OCI-LY1 (cell line): ENCODE results near the gene ITK.

Experiments used
- H2AFZ ChIP-seq: fragments of 200-600 bp; sonication (generic), shearing (Covaris generic); 2 replicates; pipeline ENCODE4 v1.6.0; 2014; ENCODE audit warnings: antibody characterized with exemption, mild to moderate bottlenecking, low read length
- H3F3A ChIP-seq: fragments of 200-600 bp; sonication (generic), shearing (Covaris generic); 2 replicates; pipeline ENCODE4 v1.6.0; 2014; ENCODE audit warnings: mild to moderate bottlenecking, antibody characterized with exemption, low read length, moderate library complexity; ENCODE audit not compliant: insufficient read depth
- H3K27ac ChIP-seq: fragments of 200-600 bp; sonication (generic); 2 replicates; pipeline ENCODE4 v1.5.1; 2014; ENCODE audit warnings: low read length, mixed run types, mild to moderate bottlenecking, low read depth; ENCODE audit not compliant: poor library complexity, severe bottlenecking
- H3K27me3 ChIP-seq: fragments of 200-600 bp; sonication (generic); 2 replicates; pipeline ENCODE4 v1.6.0; 2014; ENCODE audit warnings: antibody characterized with exemption, mild to moderate bottlenecking, low read length, moderate library complexity; ENCODE audit not compliant: insufficient read depth
- H3K36me3 ChIP-seq: fragments of 200-600 bp; sonication (generic); 2 replicates; pipeline ENCODE4 v1.6.1; 2014; ENCODE audit warnings: mild to moderate bottlenecking, antibody characterized with exemption, low read length, moderate library complexity, mixed read lengths; ENCODE audit not compliant: insufficient read depth
- H3K4me1 ChIP-seq: fragments of 200-600 bp; sonication (generic); 2 replicates; pipeline ENCODE4 v1.5.1; 2014; ENCODE audit warnings: mild to moderate bottlenecking, low read length, moderate library complexity; ENCODE audit not compliant: insufficient read depth, severe bottlenecking
- H3K4me2 ChIP-seq: fragments of 200-600 bp; sonication (generic), shearing (Covaris generic); 2 replicates; pipeline ENCODE4 v1.6.1; 2014; ENCODE audit warnings: low read length
- H3K4me3 ChIP-seq: fragments of 200-600 bp; sonication (generic); 2 replicates; pipeline ENCODE4 v1.5.1; 2014; ENCODE audit warnings: low read length, low read depth, mild to moderate bottlenecking, mixed read lengths; ENCODE audit not compliant: poor library complexity, severe bottlenecking
- H3K79me2 ChIP-seq: fragments of 200-600 bp; shearing (Covaris generic); 2 replicates; pipeline ENCODE4 v1.6.1; 2016; ENCODE audit warnings: mixed run types, low read length, mixed read lengths; ENCODE audit not compliant: insufficient read depth
- H3K9ac ChIP-seq: fragments of 200-600 bp; sonication (generic), shearing (Covaris generic); 2 replicates; pipeline ENCODE4 v1.6.1; 2014; ENCODE audit warnings: mild to moderate bottlenecking, low read length, mixed read lengths
- H3K9me2 ChIP-seq: fragments of 200-600 bp; sonication (generic), shearing (Covaris generic); 2 replicates; pipeline ENCODE4 v1.6.1; 2014; ENCODE audit warnings: low read depth, mild to moderate bottlenecking, low read length, mixed read lengths
- H3K9me3 ChIP-seq: fragments of 200-600 bp; shearing (Covaris generic); 2 replicates; pipeline ENCODE4 v1.6.1; 2014; ENCODE audit warnings: low read length, mixed read lengths
- H4K20me1 ChIP-seq: fragments of 200-600 bp; sonication (generic), shearing (Covaris generic); 2 replicates; pipeline ENCODE4 v1.6.0; 2016; ENCODE audit warnings: mild to moderate bottlenecking, low read length; ENCODE audit not compliant: insufficient read depth
- CTCF ChIP-seq: fragments of 200-600 bp; sonication (generic), shearing (Covaris generic); IDR thresholded peaks from 2 replicates; pipeline ENCODE4 v1.5.1; 2017; ENCODE audit warnings: mild to moderate bottlenecking, antibody characterized with exemption, low read length, moderate library complexity, mixed read lengths
- EZH2 ChIP-seq: fragments of 200-600 bp; sonication (generic), shearing (Covaris generic); IDR thresholded peaks from 2 replicates; pipeline ENCODE4 v1.8.0; 2017; ENCODE audit warnings: borderline replicate concordance, mixed run types, mild to moderate bottlenecking, antibody characterized with exemption, low read length, moderate library complexity, mixed read lengths

ITK gene

GRCh38 chr5:157180374-157181264 is at the start of gene ITK:
ITK (plus strand) TSS chr5:157180840; CDS start chr5:157180978, 138 bp downstream.
- Histone ChIP-seq H4K20me1 (no peaks in the 10 kb centered on the region), H3K4me1 (peaks cover 50% of the 10 kb centered on the region), H3K4me2 (peak within 1 kb of the TSS; percentile 70), H3K9me2 (no peaks in the 10 kb centered on the region), H3F3A (no peaks in the 10 kb centered on the region), H3K9me3 (no peaks in the 10 kb centered on the region), H3K79me2 (peaks cover 51% of the 10 kb centered on the region), H3K27ac (peak within 1 kb of the TSS; percentile 69), H3K4me3 (peak within 1 kb of the TSS; percentile 69), H3K27me3 (no peaks in the 10 kb centered on the region), H2AFZ (no peak within 1 kb of the TSS), H3K36me3 (peaks cover 15% of the 10 kb centered on the region; the same call in 1 of the 2 replicates), H3K9ac (peak within 1 kb of the TSS; percentile 69)
- TF ChIP-seq CTCF (no peak), EZH2 (no peak)

- Histone ChIP-seq H3K4me3 (no peak overlapping the region), H3K9me2 (no peaks in the 10 kb centered on the region), H3K4me1 (peaks cover 9% of the 10 kb centered on the region), H3K36me3 (no peaks in the 10 kb centered on the region), H2AFZ (no peak overlapping the region), H4K20me1 (no peaks in the 10 kb centered on the region), H3K79me2 (no peaks in the 10 kb centered on the region), H3K27ac (no peak overlapping the region), H3F3A (no peaks in the 10 kb centered on the region), H3K9me3 (no peaks in the 10 kb centered on the region), H3K27me3 (no peaks in the 10 kb centered on the region), H3K9ac (no peak overlapping the region), H3K4me2 (no peak overlapping the region)
- TF ChIP-seq CTCF (no peak), EZH2 (no peak)
Observed at GRCh38 chr5:157130925-157131324, 49.7 kb upstream of the ITK start.

- no peaks in the 10 kb centered on the region for H3F3A ChIP-seq
- TF ChIP-seq EZH2 (no peak), CTCF (no peak)
- no peak overlapping the region for H3K27ac ChIP-seq
- no peaks in the 10 kb centered on the region for H3K27me3 ChIP-seq
- H3K4me1 ChIP-seq = peaks cover 9% of the 10 kb centered on the region
- no peak overlapping the region for H3K9ac ChIP-seq
- peaks cover 2% of the 10 kb centered on the region for H3K36me3 ChIP-seq
- no peak overlapping the region for H3K4me3 ChIP-seq
- no peaks in the 10 kb centered on the region for H3K9me2 ChIP-seq
- H3K4me2 ChIP-seq = no peak overlapping the region
- H3K79me2 ChIP-seq = no peaks in the 10 kb centered on the region
- H2AFZ ChIP-seq = no peak overlapping the region
- H4K20me1 ChIP-seq = no peaks in the 10 kb centered on the region
- no peaks in the 10 kb centered on the region for H3K9me3 ChIP-seq
Observed at GRCh38 chr5:157132281-157132612, 48.4 kb upstream of the ITK start.
